AG10803 (cell line): ENCODE measurements around the gene KCNQ1.

Experiments used
- DNase-seq: peaks from one replicate; pipeline ENCODE4 v3.0.0; 2010; ENCODE audit warnings: low read depth
- H3K4me3 ChIP-seq: 2 replicates; pipeline ENCODE4 v1.5.1; 2011; ENCODE audit warnings: mild to moderate bottlenecking, low read length, control low read depth
- TF ChIP-seq, protein P1 (sequence below): conservative IDR thresholded peaks from 2 replicates; pipeline ENCODE4 v1.5.1; 2011; ENCODE audit warnings: mild to moderate bottlenecking, low read length, control low read depth, inconsistent platforms

KCNQ1 gene

DNA sequence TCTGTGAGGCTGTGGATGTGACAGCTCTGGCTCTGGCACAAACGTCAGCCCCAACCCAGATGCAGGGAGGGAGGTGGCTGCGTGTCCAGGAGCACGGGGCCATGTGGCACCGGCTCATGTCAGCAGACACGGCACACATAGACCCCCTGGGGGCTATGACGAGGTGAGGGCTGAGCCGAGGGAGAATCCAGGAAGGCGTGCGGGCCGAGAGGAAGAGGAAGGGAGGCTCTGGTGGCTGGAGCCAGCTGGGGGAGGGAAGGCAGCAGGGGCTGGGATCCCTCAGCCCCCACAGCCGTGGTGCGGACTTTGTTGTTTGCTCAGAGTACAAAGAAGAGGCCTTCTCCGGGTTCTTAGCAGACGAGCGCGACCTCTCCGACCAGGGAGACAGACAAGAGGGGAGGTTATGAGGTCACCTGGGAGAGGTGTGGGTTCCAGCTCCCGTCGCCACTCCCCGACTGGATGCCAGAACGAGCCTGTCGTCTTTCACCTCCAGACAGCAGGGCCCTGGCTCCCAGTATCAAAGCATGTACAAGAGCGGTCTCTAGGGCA is 394.7 kb downstream of the KCNQ1 start:
- H3K4me3 ChIP-seq: no peak overlapping the region
- TF ChIP-seq, protein P1, sequence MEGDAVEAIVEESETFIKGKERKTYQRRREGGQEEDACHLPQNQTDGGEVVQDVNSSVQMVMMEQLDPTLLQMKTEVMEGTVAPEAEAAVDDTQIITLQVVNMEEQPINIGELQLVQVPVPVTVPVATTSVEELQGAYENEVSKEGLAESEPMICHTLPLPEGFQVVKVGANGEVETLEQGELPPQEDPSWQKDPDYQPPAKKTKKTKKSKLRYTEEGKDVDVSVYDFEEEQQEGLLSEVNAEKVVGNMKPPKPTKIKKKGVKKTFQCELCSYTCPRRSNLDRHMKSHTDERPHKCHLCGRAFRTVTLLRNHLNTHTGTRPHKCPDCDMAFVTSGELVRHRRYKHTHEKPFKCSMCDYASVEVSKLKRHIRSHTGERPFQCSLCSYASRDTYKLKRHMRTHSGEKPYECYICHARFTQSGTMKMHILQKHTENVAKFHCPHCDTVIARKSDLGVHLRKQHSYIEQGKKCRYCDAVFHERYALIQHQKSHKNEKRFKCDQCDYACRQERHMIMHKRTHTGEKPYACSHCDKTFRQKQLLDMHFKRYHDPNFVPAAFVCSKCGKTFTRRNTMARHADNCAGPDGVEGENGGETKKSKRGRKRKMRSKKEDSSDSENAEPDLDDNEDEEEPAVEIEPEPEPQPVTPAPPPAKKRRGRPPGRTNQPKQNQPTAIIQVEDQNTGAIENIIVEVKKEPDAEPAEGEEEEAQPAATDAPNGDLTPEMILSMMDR: no peak
- DNase-seq: no peak

DNA sequence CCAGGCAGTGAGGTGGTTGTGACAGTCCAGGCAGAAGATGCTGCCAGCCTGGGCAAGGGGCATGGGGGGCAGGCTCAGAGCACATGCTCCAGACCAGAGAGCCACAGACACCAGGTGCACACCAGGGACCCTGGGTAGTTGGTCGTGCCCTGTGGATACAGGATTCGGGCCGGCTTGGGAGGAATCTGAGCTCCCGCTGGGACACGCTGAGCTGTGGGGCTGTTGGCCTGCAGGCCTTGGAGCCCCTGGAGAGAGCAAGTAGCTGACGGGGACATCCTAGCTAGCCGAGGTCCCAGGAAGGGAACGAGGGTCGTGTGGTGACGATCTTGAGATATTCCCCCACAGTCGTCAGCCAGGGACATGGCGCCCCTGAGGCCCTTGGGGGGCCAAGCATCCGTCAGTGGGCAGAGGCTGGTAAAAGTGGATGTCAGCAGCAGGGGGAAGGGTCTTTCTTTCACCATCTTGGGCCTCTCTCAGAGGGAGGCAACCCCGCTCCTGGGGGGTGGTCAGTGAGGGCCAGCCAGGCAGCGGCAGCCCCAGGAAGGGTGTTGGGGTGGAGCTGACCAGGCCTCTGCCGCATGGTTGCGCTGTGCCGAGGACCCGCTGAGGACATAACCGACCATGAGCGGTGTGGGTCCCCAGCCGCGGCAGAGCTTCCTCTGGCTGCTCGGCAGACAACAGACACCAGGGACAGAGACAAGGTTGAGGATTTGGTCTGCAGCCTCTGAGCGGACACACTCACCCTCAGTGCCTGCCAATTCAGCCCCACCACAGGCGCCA is 396.8 kb downstream of the KCNQ1 start:
- TF ChIP-seq, protein P1: no peak
- no peak for DNase-seq
- H3K4me3 ChIP-seq: no peak overlapping the region

DNA sequence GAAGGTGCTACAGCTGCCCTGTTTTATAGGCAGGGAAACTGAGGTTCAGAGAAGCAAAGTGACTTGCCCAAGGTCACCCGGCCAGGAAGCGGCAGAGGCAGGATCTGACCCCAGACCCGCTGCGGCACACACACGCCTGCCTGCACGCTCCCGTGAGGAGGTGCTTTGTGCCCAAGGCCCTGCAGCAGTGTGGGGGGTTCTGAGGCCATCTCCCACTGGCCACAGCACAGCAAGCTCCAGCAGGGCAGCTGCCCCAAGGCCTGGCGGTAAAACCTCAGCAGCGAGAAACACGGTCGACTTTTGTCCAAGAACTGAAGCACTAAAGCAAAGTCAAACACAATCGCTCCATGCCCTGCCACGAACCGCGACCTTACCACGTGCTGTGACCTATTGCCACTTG is 398.1 kb downstream of the KCNQ1 start:
- H3K4me3 ChIP-seq: no peak overlapping the region
- TF ChIP-seq, protein P1: no peak
- DNase-seq: no peak

DNA sequence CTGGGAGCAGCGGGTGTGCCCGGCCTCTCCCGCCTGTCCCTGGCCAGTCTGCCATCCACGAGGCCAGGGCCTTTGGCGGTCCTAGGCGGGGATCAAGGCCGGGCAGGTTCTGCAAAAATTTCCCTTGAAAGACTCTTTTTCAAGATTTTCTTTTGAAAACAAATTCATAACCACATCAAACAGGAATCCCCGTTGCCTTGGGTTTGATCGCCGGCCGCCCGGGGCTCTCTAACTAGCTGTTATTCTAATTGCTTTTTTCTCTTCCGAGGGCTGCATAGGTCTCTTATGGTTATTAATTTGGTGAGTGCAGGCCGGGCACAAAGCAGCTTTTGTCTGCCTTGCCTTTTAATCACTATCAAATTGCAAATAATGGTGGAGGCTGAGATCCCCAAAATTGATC is 398.7 kb downstream of the KCNQ1 start:
- TF ChIP-seq, protein P1: no peak
- no peak overlapping the region for H3K4me3 ChIP-seq
- DNase-seq: no peak

DNA sequence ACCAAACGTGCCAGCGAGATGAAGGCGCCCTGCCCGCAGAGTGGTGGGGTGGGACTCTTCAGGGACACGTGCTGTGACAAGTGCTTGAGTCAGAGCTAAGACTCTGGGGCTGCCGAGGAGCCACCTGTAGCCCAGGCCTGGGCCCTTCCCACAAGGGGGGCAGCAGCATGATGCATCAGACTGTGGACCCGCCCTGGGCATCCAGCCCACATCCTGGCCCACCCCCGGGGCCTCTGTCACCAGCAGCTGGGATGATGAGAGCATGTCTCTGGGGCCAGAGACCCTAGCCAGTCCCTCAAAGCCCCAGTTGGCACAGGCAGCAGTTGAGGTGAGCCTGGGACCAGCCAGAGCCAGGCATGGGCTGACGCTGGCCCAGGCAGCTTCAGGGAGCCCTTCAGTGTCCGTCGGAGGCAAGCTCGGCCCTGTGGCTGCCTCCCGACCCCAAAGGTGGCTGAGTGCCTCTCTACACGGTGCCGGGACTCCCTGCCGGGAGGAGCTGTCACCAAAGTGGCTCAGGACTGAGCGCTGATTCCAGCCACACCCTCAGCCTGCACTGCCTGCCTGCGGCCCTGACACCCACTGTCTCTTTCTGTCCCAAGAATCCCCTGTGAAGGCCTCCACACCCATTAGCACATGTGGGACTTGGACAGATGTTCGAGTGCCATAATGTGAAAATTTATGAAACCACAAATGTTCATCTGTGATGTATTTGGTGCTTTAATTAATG is 399.5 kb downstream of the KCNQ1 start:
- no peak for DNase-seq
- TF ChIP-seq, protein P1: no peak
- H3K4me3 ChIP-seq: no peak overlapping the region

DNA sequence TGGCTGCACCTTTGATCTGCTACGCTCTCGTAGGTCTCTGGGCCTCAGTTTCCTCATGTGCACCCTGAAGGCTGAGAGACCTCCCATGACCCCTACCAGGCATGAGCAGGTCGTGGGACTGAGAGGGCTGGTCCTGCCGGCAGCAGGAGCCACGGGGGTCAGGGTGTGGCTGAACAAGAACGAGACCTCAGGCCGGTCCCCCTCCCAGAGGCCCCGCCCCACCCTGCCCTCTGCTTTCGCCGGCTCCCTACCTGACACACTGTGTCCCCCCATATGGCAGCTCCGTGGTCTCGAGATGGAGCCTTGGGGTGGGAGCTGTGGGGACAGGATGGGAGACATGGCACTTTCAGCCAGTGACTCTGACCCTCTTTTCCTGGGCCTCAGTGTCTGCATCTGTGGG is 400.2 kb downstream of the KCNQ1 start:
- no peak overlapping the region for H3K4me3 ChIP-seq
- no peak for DNase-seq
- TF ChIP-seq, protein P1: no peak
